Stomach smooth muscle (tissue), 2 donors: ENCODE measurements around the gene COQ3.

Experiments
- H3K27ac ChIP-seq: one replicate; pipeline ENCODE4 v1.7.0; 2013; ENCODE audit warnings: mild to moderate bottlenecking, low read length, inconsistent platforms
- H3K27me3 ChIP-seq, 2 donors: one replicate each; pipeline ENCODE4 v1.7.0; 2013; ENCODE audit warnings: low read length in 2 of 2; ENCODE audit not compliant: insufficient read depth in 2 of 2, control insufficient read depth in 1 of 2
- H3K36me3 ChIP-seq, 2 donors: one replicate each; pipeline ENCODE4 v1.7.0; 2013; ENCODE audit warnings: low read length in 2 of 2; ENCODE audit not compliant: control insufficient read depth in 2 of 2, insufficient read depth in 2 of 2
- H3K4me1 ChIP-seq: one replicate; pipeline ENCODE4 v1.7.0; 2013; ENCODE audit warnings: low read length; ENCODE audit not compliant: control insufficient read depth, insufficient read depth
- H3K4me3 ChIP-seq, 2 donors: one replicate each; pipeline ENCODE4 v1.7.0; 2013; ENCODE audit warnings: low read length in 2 of 2
- H3K9ac ChIP-seq, 2 donors: one replicate each; pipeline ENCODE4 v1.7.0; 2013; ENCODE audit warnings: low read length in 2 of 2, mild to moderate bottlenecking in 1 of 2
- H3K9me3 ChIP-seq, 2 donors: one replicate each; pipeline ENCODE4 v1.7.0; 2013; ENCODE audit warnings: low read length in 2 of 2; ENCODE audit not compliant: control insufficient read depth in 2 of 2
- donor health status: healthy.
- donor health status: Pancreatic carcinoma.

The COQ3 gene

DNA sequence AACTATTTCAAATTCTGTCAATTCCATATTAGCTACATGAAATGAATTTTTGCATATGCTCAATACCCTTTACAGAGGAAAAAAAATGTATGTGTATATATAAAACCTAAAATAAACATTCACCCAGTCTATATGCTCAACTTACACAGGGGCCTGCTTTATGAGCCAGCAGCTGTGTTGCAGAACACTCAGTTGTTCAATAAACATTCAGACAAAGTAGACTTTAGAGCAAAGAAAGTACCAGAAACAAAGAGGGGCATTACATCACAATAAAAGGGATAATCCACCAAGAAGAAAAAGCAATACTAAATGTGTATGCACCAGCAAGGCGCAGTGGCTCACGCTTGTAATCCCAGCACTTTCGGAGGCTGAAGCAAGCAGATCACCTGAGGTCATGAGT, 9.5 kb downstream of the COQ3 start:
- Histone ChIP-seq H3K27me3 (no peaks in the 10 kb centered on the region), H3K27ac (no peak overlapping the region), H3K4me3 (no peak overlapping the region), H3K9me3 (no peaks in the 10 kb centered on the region), H3K9ac (no peak overlapping the region), H3K36me3 (peaks cover 0 to 2% of the 10 kb centered on the region in 2 donors), H3K4me1 (no peaks in the 10 kb centered on the region)

DNA sequence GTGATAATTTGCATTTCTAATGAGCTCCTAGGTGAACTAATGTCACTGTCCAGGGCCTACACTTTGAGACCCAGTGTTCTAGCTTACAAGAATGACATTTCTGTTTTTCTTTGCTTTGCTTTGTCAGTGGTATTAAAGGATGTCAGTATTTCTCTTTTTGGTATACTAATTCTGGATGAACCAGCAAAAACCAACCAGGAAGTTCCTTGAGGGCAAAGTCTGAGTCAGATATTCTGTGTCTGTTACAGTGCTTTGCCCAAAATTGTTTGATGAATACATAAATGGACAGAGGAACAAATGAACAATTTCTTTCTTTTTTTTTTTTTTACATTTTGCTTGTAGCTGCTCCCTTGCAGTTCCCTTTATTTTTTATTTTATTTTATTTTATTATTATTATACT, 15.4 kb downstream of the COQ3 start:
- H3K9ac ChIP-seq: no peak overlapping the region
- H3K9me3 ChIP-seq: no peaks in the 10 kb centered on the region
- no peaks in the 10 kb centered on the region for H3K27me3 ChIP-seq
- H3K27ac ChIP-seq: no peak overlapping the region
- H3K4me3 ChIP-seq: no peak overlapping the region
- no peaks in the 10 kb centered on the region for H3K4me1 ChIP-seq
- H3K36me3 ChIP-seq: peaks cover 0 to 2% of the 10 kb centered on the region in 2 donors

- H3K27me3 ChIP-seq: no peaks in the 10 kb centered on the region
- H3K9me3 ChIP-seq: no peaks in the 10 kb centered on the region
- H3K36me3 ChIP-seq: no peaks in the 10 kb centered on the region
- H3K4me1 ChIP-seq: no peaks in the 10 kb centered on the region
- no peak overlapping the region for H3K9ac ChIP-seq
- H3K4me3 ChIP-seq: no peak overlapping the region
- H3K27ac ChIP-seq: no peak overlapping the region
Observed at GRCh38 chr6:99369533-99369932, 24.5 kb downstream of the COQ3 start.

DNA sequence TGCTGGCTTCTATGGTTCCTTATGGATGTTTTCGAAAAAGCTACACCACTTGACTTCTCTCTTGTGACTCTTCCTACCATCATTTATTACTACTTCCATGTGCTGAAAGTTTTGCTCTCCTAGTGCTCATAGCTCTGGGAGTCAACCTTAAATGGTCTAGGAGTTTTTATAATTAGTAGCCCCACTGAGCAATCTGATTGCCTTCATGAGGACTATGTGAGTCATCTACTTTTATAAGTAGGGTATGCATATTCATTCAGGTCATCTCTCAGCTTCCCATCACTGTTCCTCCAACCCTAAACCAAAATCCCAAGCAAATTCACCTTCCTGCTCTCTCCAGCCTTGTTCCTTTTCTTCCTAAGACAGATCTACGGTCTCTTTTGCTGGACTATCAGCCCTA, 27.1 kb downstream of the COQ3 start:
- no peaks in the 10 kb centered on the region for H3K36me3 ChIP-seq
- no peaks in the 10 kb centered on the region for H3K27me3 ChIP-seq
- H3K9me3 ChIP-seq: no peaks in the 10 kb centered on the region
- no peak overlapping the region for H3K27ac ChIP-seq
- no peaks in the 10 kb centered on the region for H3K4me1 ChIP-seq
- no peak overlapping the region for H3K9ac ChIP-seq
- no peak overlapping the region for H3K4me3 ChIP-seq

GRCh38 chr6:99364026-99364425, 30.0 kb downstream of the COQ3 start:
- Histone ChIP-seq H3K9me3 (no peaks in the 10 kb centered on the region), H3K36me3 (no peaks in the 10 kb centered on the region)

DNA sequence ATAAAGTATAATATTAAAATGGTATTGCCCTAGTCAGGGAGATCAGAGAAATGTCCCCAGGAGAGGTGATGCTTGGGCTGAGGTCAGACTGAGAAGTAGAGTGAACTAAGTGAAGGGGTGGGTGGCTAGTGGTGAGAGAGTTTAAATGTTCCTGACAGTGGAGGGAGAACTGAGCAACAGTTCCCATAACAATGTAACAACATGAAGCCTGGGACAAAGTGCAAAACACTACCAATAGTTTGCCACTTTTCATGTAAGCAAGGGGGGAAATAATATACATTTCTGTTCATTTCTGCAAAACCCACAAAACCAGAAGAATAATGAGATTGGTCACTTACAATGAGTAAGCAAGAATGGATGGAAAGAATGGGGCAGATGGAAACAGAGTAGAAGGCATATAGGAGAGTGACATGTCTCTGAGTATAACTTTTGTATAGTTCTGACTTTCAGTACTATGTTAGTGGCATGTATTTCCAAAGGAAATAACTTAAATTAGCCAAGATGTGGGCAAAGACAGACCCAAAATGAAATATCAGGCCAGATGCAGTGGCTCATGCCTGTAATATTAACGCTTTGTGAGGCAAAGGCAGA, 31.2 kb downstream of the COQ3 start:
- H3K27me3 ChIP-seq: no peaks in the 10 kb centered on the region
- H3K9ac ChIP-seq: no peak overlapping the region
- H3K4me3 ChIP-seq: no peak overlapping the region
- H3K27ac ChIP-seq: no peak overlapping the region
- no peaks in the 10 kb centered on the region for H3K9me3 ChIP-seq
- H3K4me1 ChIP-seq: no peaks in the 10 kb centered on the region
- H3K36me3 ChIP-seq: no peaks in the 10 kb centered on the region

More at GRCh38 chr6:99364026-99364425, 30.0 kb downstream of the COQ3 start:
- Histone ChIP-seq H3K4me1 (no peaks in the 10 kb centered on the region), H3K9ac (no peak overlapping the region), H3K27ac (no peak overlapping the region), H3K27me3 (no peaks in the 10 kb centered on the region), H3K4me3 (no peak overlapping the region)

DNA sequence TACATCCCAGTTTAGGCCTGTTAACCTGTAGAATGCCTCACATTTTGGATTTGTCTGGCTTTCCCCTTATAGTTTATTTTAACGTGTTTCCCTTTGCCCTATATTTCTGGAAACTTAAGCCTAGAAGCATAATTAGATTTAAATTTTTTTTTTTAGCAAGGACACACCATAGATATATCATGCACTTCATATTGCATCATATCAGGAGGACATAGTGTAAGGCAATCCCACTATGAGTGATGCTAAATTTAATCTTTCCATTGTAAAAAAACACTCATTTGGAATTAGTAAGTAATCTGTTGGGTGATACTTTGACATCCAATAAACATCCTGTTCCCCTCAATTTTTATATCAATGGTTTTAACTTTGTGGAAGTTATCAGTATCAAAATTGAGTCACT, 34.2 kb downstream of the COQ3 start:
- Histone ChIP-seq H3K4me3 (no peak overlapping the region), H3K4me1 (no peaks in the 10 kb centered on the region), H3K27me3 (peaks cover 0 to 2% of the 10 kb centered on the region in 2 donors), H3K27ac (no peak overlapping the region), H3K9me3 (no peaks in the 10 kb centered on the region), H3K9ac (no peak overlapping the region), H3K36me3 (no peaks in the 10 kb centered on the region)

DNA sequence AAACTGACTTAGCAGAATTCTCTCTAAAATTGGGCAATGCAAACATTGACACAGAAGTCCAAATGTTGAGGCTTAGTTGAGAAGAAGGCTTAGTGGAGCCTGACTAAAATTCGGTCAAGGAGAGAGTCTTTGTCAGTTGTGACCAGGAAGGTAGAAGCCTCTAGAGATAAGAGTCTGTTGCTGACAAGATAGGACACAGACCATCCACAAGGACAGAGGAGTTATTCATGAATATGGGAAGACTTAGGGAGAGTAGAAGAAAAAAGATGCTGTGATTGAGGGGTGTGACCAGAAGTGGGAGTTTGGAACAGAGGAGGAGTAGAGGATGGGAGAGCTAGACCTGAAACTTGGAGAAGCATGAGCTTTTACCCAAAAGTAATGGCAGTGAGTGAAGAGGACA, 37.4 kb downstream of the COQ3 start:
- H3K9me3 ChIP-seq: no peaks in the 10 kb centered on the region
- H3K9ac ChIP-seq: no peak overlapping the region
- H3K27ac ChIP-seq: no peak overlapping the region
- H3K27me3 ChIP-seq: peaks cover 2 to 4% of the 10 kb centered on the region in 2 donors
- H3K36me3 ChIP-seq: no peaks in the 10 kb centered on the region
- no peaks in the 10 kb centered on the region for H3K4me1 ChIP-seq
- no peak overlapping the region for H3K4me3 ChIP-seq

DNA sequence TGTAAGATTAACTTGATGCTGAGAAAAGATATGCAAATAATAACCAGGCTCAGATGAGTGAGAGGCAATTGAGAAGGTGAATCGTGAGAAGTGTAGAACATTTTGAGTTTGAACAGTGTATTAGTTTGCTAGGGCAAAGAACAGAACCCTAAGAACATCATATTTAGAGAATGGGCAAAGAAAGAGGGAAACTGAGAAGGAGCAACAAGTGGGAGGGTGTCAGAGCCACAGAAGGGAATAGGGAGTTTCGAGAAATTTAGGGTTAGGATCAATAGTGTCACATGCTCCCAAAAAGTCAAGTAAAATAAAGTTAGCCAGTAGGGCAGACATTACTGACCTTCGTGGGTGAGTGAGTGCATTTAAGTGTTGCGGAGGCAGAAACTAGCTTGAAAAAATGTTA, 39.0 kb downstream of the COQ3 start:
- Histone ChIP-seq H3K9me3 (no peaks in the 10 kb centered on the region), H3K4me3 (no peak overlapping the region), H3K9ac (no peak overlapping the region), H3K27me3 (peaks cover 2 to 4% of the 10 kb centered on the region in 2 donors), H3K36me3 (no peaks in the 10 kb centered on the region), H3K27ac (no peak overlapping the region), H3K4me1 (peaks cover 7% of the 10 kb centered on the region)

- no peaks in the 10 kb centered on the region for H3K9me3 ChIP-seq
- no peak overlapping the region for H3K27ac ChIP-seq
- no peak overlapping the region for H3K9ac ChIP-seq
- H3K4me1 ChIP-seq: peaks cover 13% of the 10 kb centered on the region
- H3K4me3 ChIP-seq: no peak overlapping the region
- H3K27me3 ChIP-seq: peaks cover 2 to 4% of the 10 kb centered on the region in 2 donors
- no peaks in the 10 kb centered on the region for H3K36me3 ChIP-seq
Observed at GRCh38 chr6:99353126-99353525, 40.9 kb downstream of the COQ3 start.

DNA sequence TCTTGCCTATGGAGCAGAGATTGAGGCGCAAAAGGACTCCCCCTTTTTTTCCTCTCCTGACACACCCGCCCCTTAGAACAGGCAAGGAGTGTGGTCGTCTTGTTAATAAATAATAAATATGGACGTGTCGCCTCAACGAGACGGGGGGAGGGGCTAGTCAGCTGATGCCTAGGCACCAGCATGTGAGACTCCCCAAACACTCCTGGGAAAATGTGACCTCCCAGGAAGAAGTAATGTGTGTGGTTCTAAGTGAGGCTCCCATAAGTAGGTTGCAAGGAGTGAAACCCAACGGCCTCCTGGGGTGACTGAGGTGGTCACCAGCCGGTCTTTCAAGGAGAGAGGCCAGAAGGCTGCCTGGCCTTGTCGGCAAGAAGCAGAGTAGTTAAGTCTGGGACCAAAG, 43.4 kb downstream of the COQ3 start:
- H3K27ac ChIP-seq: peak overlapping the region; percentile 81

More for the DNA sequence above, 43.4 kb downstream of the COQ3 start:
- Histone ChIP-seq H3K4me3 (peak overlapping the region; percentile 79 to 81), H3K36me3 (no peaks in the 10 kb centered on the region), H3K4me1 (peaks cover 15% of the 10 kb centered on the region), H3K27me3 (peaks cover 2 to 4% of the 10 kb centered on the region in 2 donors), H3K9me3 (no peaks in the 10 kb centered on the region), H3K9ac (peak overlapping the region; percentile 72 to 94)
